HK-2 (cell line): ENCODE measurements around the gene ACOT8.

Source experiments
- DNase-seq: peaks from one replicate; pipeline ENCODE4 v3.0.0-alpha.2; 2018; ENCODE audit not compliant: unreplicated experiment

The ACOT8 gene

GRCh38 chr20:45792317-45793118, 64.7 kb downstream of the ACOT8 start:
- peak; percentile 14 for DNase-seq
